Central memory CD8-positive, alpha-beta T cell (primary cell): Measurements from ENCODE around the gene HTR6.

Experiments
- ATAC-seq: fragments of 150-1000 bp; cut with Tn5 transposase; replicated peaks from 2 replicates; pipeline ENCODE4 v1.10.0; 2022; ENCODE audit warnings: mild to moderate bottlenecking, moderate FRiP score, moderate number of reproducible peaks; ENCODE audit not compliant: poor library complexity, severe bottlenecking; ENCODE audit errors: extremely low read depth
- DNase-seq, 2 donors: peaks; one replicate each; pipeline ENCODE4 v3.0.0; 2021; ENCODE audit warnings: low spot score in 2 of 2
- H3K27ac Mint-ChIP-seq: one replicate; pipeline ENCODE4 v1.8.0; 2022; ENCODE audit warnings: low read depth, mild to moderate bottlenecking, moderate library complexity, mixed read lengths
- H3K27me3 Mint-ChIP-seq: one replicate; pipeline ENCODE4 v1.8.0; 2022; ENCODE audit warnings: mixed read lengths
- H3K36me3 Mint-ChIP-seq: one replicate; pipeline ENCODE4 v1.8.0; 2022; ENCODE audit warnings: mild to moderate bottlenecking, moderate library complexity, mixed read lengths; ENCODE audit not compliant: insufficient read depth
- H3K4me1 Mint-ChIP-seq: one replicate; pipeline ENCODE4 v1.8.0; 2022; ENCODE audit warnings: mixed read lengths
- H3K4me3 Mint-ChIP-seq: one replicate; pipeline ENCODE4 v1.8.0; 2022; ENCODE audit warnings: mild to moderate bottlenecking, moderate library complexity, mixed read lengths
- H3K9me3 Mint-ChIP-seq: one replicate; pipeline ENCODE4 v1.8.0; 2022; ENCODE audit warnings: mixed read lengths

Gene HTR6

DNA sequence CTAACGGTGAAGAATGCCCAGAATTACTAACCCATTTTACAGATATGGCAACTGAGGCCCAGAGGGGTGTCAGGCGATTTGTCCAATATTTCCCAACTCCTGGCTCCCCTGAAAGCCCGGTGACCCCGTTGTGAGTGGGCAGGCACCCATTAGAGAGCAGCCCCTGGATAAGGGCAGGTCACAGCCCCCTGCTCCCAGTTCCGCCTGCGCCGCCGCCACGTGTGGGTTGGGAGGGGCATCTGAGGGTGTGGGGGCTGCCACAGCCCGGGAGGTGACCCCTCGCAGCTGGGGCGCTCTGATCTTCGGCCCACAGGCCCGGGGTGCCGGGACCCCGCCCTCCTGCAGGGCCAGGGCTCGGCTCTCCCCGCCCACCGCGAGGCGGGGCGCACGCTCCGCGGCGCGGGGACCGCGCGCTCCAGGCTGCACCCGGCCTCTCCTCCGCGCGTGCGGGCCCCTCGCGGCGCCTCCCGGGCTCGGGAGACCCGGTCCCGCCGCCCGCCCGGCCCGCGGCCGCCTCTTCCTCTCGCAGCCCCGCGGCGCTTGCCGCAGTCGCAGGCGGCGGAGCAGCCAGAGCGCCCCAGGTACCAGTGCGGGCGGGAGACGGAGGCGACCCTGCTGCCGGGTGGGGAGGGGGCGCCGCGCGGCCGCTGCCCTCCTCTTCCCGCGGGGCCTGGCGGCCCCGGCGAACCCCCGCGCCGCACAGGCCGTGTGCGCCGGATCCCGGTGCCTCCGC, at the start of gene HTR6:
Gene HTR6, plus strand, starts transcription at position 423 of the 733 bp plus-strand sequence. CDS start 879 bp downstream, outside the sequence.
- H3K27ac Mint-ChIP-seq, result peak within 1 kb of the TSS; percentile 44

DNA sequence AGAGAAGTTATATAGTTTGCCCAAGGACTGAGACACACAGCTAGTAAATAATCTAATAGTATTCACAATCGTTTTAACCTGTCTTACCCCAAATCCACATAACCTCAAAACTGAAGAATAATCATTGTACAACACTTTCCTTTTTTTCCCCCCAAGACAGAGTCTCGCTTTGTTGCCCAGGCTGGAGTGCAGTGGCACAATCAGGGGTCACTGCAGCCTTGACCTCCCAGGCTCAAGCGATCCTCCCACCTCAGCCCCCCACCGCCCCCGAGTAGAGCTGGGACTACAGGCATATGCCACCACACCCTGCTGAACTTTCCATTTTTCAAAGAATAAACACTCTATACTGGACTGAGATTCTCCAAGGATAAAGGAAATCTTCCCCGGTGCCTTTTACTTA, 49.2 kb upstream of the HTR6 start:
- Mint-ChIP-seq H3K4me3 (no peak overlapping the region), H3K27ac (peak overlapping the region; percentile 27), H3K27me3 (no peaks in the 10 kb centered on the region), H3K9me3 (no peaks in the 10 kb centered on the region), H3K36me3 (peaks cover 5% of the 10 kb centered on the region), H3K4me1 (peaks cover 20% of the 10 kb centered on the region)
- no peak for DNase-seq
- no peak for ATAC-seq

More for the DNA sequence above, at the start of gene HTR6:
- no peaks in the 10 kb centered on the region for H3K27me3 Mint-ChIP-seq
- peaks cover 6% of the 10 kb centered on the region for H3K36me3 Mint-ChIP-seq
- no peaks in the 10 kb centered on the region for H3K9me3 Mint-ChIP-seq
- ATAC-seq (peak; percentile 50), DNase-seq (no peak)
- peaks cover 29% of the 10 kb centered on the region for H3K4me1 Mint-ChIP-seq
- peak within 1 kb of the TSS; percentile 83 for H3K4me3 Mint-ChIP-seq

DNA sequence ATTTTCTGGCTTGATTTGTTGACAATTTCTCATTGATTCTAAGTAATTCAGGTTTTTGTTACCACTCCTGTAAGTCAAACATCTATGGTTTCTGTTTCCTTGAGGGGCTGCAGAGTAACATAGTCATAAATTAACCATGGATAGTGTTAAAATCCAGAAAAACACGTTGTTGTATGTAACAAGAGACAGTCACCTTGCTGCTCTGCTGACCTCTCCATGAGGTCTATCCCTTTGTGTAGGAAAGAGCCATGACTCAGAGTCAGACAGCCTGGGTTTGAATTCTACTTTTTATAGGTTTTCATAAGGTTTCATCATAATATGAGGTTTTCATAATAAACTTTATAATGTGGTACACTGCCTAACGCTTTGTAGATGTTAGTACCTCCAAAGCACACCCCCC, 48.2 kb upstream of the HTR6 start:
- H3K27ac Mint-ChIP-seq, result no peak overlapping the region
- H3K27me3 Mint-ChIP-seq, result no peaks in the 10 kb centered on the region
- DNase-seq (no peak), ATAC-seq (no peak)
- H3K9me3 Mint-ChIP-seq, result no peaks in the 10 kb centered on the region
- peaks cover 20% of the 10 kb centered on the region for H3K4me1 Mint-ChIP-seq
- peaks cover 5% of the 10 kb centered on the region for H3K36me3 Mint-ChIP-seq
- H3K4me3 Mint-ChIP-seq, result no peak overlapping the region

DNA sequence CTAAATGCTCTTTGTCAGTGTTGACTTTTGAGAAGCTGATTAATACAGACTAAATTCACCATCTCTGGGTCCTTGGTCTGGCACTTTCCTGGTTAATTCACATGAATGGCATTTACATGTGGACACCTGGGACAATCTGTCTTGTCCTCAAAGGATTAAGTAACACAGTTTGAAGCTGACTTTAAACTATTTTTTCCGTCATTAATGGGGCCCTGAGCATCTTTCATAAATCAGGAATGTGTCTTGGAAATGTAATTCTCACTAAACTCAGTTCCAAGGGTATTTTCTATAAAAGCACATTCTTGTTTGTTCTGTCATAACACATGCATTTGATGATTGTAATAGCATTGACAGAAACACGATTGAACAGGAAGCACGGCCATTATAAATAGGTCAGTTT, 47.3 kb upstream of the HTR6 start:
- no peak overlapping the region for H3K27ac Mint-ChIP-seq
- H3K4me3 Mint-ChIP-seq, result no peak overlapping the region
- H3K27me3 Mint-ChIP-seq, result no peaks in the 10 kb centered on the region
- H3K36me3 Mint-ChIP-seq, result peaks cover 9% of the 10 kb centered on the region
- H3K4me1 Mint-ChIP-seq, result peaks cover 20% of the 10 kb centered on the region
- no peak for ATAC-seq
- no peaks in the 10 kb centered on the region for H3K9me3 Mint-ChIP-seq
- DNase-seq, result no peak

DNA sequence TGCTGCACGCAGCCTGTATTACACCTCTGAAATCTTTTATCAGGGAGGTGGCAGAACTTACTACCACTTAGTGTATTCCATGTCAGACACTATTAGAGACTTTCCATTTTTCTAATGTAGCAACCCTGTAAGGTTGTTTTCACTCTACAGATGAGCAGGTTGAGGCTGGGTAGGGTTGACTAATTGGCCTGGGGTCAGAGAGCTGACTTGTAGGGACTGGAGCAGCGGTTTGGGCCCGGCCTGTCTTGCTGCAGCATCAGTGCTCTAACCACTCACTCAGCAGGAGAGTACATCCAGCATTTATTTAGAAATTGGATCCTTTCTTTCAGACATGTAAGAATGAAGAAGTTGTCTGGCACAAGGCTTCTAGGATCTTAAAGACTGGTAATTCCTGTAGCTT, 46.2 kb upstream of the HTR6 start:
- no peak for DNase-seq
- Mint-ChIP-seq H3K9me3 (no peaks in the 10 kb centered on the region), H3K27me3 (no peaks in the 10 kb centered on the region), H3K4me3 (no peak overlapping the region), H3K4me1 (peaks cover 12% of the 10 kb centered on the region), H3K27ac (no peak overlapping the region), H3K36me3 (peaks cover 14% of the 10 kb centered on the region)
- no peak for ATAC-seq

DNA sequence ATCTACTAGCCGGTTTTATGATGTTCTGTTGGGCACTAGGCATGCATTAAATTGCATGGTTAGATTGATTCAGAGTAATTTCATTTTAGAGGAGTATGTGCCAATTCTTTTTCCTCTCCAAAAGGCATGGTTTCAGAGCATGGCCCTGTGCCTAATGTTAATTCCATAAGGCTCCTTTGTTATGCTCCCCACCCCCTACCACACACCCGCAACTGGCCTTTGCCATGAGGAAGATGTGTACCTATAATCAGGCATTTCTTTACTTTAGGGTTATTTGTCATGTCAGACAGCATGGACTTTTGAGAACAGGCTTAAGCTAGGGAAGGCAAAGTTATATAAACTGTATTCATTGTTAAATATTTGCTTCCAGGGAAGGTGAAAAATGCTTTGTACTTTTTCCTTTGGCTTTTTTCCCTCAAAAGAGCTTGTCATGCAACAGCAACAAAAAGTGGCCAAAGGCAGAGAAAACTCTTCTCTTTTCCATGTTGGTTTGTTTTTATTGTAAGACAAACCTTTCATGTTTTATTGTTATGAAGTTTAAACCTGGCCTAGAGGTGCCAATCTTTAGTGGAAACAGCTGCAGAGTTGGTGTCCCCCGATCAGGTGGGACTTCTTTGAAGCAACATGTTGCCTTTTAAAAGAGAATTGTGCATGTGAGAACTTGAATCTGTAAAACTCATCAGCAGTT, 44.8 kb upstream of the HTR6 start:
- H3K27ac Mint-ChIP-seq, result no peak overlapping the region
- H3K36me3 Mint-ChIP-seq, result peaks cover 24% of the 10 kb centered on the region
- no peaks in the 10 kb centered on the region for H3K9me3 Mint-ChIP-seq
- H3K27me3 Mint-ChIP-seq, result no peaks in the 10 kb centered on the region
- H3K4me3 Mint-ChIP-seq, result no peak overlapping the region
- peaks cover 8% of the 10 kb centered on the region for H3K4me1 Mint-ChIP-seq
- ATAC-seq, result no peak
- no peak for DNase-seq

DNA sequence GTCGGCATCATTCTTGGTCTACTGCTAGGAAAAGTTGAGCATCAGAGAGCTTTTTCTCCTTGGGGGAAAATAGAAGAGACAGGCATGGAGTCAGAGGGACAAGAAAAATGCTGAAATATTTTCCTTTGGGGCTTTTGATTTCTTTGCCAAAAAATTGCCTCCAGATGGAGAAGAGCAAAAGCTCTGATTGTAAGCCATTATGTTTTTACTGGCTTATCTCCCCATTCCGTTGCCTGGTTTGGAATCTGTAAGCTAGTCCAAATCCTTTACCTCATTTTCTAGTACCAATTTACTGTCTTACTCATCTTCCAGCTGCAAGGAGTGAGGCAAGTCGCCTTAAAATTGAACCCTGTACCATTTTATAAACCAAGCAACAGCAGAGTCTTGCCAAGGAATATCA, 43.9 kb upstream of the HTR6 start:
- Mint-ChIP-seq H3K27ac (no peak overlapping the region), H3K4me1 (no peaks in the 10 kb centered on the region), H3K27me3 (no peaks in the 10 kb centered on the region), H3K4me3 (no peak overlapping the region), H3K36me3 (peaks cover 25% of the 10 kb centered on the region), H3K9me3 (no peaks in the 10 kb centered on the region)
- ATAC-seq (no peak), DNase-seq (no peak)

DNA sequence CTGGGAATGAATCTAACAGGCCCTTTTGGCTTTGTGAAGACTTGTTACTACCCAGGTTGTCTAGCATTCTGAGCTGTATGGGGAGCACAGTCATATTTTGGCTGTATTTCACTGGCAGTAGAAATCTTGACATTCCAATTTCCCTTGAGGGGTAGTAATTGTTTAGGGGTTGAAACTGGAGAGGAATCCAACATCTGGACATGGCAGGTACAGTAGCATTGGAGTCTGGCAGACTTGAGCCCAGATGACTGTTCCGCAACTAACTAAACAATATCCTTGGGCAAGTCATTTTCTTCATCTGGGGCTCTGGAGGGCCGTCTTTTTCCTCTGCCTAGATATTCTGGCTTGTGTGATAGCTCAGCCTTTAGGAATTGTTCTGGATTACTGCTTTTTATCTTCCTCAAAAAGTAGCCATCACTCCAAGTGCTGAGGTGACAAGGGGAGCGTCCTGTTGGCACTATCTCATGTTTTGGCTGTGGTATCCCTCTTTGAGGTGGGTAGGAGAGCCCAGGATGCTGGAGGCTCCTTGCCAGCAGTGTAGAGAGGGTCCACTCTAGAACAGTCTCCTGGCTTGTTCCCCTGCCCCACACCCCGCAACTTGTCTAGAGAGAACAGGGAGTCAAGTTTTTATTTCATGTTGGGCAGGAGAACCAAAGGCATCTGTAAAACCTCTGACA, 43.3 kb upstream of the HTR6 start:
- Mint-ChIP-seq H3K36me3 (peaks cover 30% of the 10 kb centered on the region), H3K27me3 (no peaks in the 10 kb centered on the region), H3K9me3 (no peaks in the 10 kb centered on the region), H3K27ac (no peak overlapping the region), H3K4me3 (no peak overlapping the region), H3K4me1 (no peaks in the 10 kb centered on the region)
- ATAC-seq (no peak), DNase-seq (no peak)

DNA sequence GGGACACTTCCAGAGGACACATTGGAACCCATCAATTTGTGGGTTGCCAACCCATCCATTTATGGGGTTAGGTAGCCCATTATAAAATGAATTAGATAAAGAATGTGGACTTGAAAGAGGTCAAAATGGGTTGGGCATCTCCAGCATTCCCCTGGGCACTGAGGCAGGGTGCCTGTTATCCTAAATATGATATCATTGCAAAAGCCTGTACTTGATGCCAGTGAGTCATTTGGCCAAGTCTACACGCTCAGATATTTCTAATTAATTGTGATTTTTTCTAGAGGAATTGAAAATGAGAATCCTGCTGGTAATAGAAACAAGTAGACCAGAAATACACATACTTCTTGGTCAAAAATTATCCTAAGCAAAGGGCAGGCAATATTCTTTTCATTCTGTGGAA, 42.5 kb upstream of the HTR6 start:
- no peaks in the 10 kb centered on the region for H3K27me3 Mint-ChIP-seq
- H3K4me3 Mint-ChIP-seq, result no peak overlapping the region
- no peak for DNase-seq
- H3K27ac Mint-ChIP-seq, result no peak overlapping the region
- ATAC-seq, result no peak
- peaks cover 30% of the 10 kb centered on the region for H3K36me3 Mint-ChIP-seq
- H3K4me1 Mint-ChIP-seq, result no peaks in the 10 kb centered on the region
- no peaks in the 10 kb centered on the region for H3K9me3 Mint-ChIP-seq

DNA sequence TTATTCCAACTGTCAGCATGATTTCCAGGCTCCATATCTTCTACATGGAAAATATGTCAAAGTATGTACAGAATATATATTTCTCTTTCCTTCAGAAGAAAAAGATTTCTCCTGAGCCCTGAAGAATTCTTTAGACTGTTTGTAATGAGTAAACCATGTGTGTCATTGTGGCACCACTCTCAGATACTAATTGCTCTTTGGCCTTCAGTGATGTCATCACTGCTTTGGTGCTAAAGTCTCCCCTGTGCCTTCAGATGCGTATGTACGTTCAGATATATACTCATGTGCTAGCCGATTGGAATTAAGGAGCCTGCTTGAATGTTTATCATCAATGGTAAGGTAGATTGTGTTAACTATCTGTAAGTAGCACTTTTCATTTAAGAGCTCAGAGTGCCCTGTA, 41.2 kb upstream of the HTR6 start:
- H3K4me3 Mint-ChIP-seq, result no peak overlapping the region

DNA sequence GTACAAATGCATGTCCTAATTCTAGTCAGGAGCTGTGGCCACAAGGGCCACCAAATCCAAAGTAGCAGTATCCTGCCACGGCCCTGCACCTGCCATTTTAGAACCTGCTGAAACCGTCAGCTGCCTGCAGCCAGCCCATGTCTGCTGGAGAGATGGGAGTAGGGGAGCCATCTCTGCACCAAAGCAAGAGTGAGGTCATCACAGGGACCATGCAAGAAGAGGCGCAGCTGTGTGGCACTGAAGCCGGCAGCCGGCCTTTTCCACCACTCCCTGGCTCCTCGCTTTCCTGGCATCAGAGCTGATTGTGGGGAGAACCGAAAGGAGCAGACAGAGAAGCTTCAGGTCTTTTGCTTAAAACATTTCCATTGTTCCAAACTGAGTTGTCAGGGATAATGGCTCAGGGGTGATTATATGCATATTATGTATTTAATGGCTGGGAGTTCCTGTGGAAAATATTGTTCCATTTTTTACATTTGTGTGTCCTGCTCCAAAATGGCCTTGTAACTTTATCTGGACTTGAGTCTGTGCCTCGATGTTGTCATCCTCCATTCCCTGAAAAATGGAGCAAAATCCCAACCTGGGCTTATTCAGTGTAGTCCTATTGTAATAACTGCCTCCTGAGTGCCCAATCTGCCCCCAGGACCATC, 39.3 kb upstream of the HTR6 start:
- no peak for DNase-seq
- H3K36me3 Mint-ChIP-seq, result peaks cover 31% of the 10 kb centered on the region
- no peaks in the 10 kb centered on the region for H3K4me1 Mint-ChIP-seq
- no peak overlapping the region for H3K27ac Mint-ChIP-seq
- H3K9me3 Mint-ChIP-seq, result no peaks in the 10 kb centered on the region
- no peak for ATAC-seq
- no peaks in the 10 kb centered on the region for H3K27me3 Mint-ChIP-seq
- no peak overlapping the region for H3K4me3 Mint-ChIP-seq

More for the DNA sequence above, 41.2 kb upstream of the HTR6 start:
- DNase-seq, result no peak
- Mint-ChIP-seq H3K27ac (no peak overlapping the region), H3K27me3 (no peaks in the 10 kb centered on the region), H3K9me3 (no peaks in the 10 kb centered on the region), H3K36me3 (peaks cover 29% of the 10 kb centered on the region), H3K4me1 (no peaks in the 10 kb centered on the region)
- ATAC-seq, result no peak

DNA sequence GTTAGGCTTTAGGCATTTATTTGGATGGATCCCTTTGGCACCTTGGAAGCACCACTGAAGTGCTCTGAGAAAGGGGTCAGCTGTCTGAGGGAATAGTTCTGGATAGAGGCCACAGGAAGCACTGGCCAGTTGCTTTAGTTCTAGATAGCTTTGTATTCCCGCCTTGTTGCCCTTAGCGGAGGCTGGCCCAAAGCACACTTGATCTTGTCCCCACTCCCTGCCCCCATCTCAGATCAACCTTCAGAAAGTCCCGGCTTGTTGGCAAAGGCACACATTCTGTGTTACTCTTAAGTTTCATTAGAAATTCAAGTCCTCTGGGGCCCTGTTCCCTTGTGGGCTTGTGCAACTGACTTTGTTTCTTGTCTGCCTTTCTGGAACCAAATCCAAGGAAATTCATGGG, 35.8 kb upstream of the HTR6 start:
- ATAC-seq, result no peak
- Mint-ChIP-seq H3K9me3 (no peaks in the 10 kb centered on the region), H3K4me1 (no peaks in the 10 kb centered on the region), H3K27ac (no peak overlapping the region), H3K36me3 (peaks cover 18% of the 10 kb centered on the region), H3K27me3 (no peaks in the 10 kb centered on the region), H3K4me3 (no peak overlapping the region)
- DNase-seq, result no peak
